Kasumi-1 (cell line): ENCODE data around the gene B4GAT1.
"Not testable (repeated sequence)": the region's sequence is repeated elsewhere in the genome, so short reads cannot be mapped to it uniquely, and the experiment has no call there.

Experiments
- DNase-seq, 2 experiments: peaks; one replicate each; lab custom pipeline; 2025; lab: John Stamatoyannopoulos, UW

B4GAT1 gene

DNA sequence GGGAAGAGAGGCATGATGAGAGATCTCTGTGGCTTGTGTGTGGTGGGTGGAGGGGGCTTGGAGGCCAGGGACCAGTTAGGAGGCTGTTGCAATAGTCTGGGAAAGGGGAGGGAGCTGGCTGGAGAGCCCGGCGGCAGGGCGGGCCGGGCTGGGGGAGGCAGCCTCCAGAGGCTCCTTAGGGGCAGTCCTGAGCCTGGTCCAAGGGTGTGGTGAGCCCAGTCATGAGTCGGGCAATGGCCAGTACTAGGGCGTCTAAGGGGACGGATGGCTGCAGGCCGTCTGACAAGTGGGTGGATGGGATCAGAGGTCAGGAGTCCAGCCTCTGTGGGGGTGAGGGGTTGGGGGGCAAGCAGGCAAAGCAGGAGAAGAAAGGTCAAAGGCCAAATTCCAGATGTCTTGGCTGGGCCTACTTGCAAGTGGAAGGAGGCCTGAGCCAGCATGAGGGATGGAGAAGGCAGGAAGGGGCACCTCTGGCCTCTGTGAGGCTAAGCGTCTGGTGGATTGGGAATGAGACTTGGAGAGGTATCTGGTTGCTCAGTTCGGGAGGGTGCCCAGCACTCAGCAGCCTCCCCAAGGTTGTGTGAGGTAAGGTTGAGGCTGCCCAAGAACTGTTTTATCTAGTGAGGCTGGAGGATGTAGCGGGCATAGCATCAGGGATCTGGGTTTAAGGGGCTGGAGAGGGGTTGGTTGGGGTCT lies 24.5 kb downstream of the B4GAT1 start:
- DNase-seq, result no peak

DNA sequence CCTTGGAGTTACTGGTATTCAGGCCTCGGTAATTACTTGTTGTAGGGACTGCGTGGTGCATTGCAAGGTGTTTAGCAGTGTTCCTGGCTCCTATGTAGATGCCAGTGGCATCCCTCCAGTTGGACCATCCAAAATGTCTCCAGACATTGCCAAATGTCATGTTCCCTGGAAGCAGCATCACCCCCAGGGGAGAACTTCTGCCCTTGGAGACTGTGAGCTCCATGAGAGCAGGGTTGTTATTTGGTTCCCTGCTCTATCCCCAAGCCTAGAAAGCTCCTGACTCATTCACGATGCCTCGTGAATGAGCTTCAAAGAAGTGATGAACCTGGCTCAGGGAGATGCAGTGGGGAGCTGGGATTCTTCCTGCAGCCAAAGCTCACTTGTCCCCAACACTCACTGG lies 25.8 kb downstream of the B4GAT1 start:
- DNase-seq, result no peak

DNA sequence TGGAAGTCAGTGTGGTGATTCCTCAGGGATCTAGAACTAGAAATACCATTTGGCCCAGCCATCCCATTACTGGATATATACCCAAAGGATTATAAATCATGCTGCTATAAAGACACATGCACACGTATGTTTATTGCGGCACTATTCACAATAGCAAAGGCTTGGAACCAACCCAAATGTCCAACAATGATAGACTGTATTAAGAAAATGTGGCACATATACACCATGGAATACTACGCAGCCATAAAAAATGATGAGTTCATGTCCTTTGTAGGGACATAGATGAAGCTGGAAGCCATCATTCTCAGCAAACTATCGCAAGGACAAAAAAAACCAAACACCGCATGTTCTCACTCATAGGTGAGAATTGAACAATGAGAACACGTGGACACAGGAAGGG lies 26.7 kb downstream of the B4GAT1 start:
- not testable (repeated sequence) for DNase-seq

DNA sequence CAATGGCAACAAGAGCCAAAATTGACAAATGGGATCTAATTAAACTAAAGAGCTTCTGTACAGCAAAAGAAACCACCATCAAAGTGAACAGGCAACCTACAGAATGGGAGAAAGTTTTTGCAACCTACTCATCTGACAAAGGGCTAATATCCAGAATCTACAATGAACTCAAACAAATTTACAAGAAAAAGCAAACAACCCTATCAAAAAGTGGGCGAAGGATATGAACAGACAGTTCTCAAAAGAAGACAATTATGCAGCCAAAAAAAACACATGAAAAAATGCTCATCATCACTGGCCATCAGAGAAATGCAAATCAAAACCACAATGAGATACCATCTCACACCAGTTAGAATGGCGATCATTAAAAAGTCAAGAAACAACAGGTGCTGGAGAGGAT lies 27.1 kb downstream of the B4GAT1 start:
- DNase-seq, result not testable (repeated sequence)

DNA sequence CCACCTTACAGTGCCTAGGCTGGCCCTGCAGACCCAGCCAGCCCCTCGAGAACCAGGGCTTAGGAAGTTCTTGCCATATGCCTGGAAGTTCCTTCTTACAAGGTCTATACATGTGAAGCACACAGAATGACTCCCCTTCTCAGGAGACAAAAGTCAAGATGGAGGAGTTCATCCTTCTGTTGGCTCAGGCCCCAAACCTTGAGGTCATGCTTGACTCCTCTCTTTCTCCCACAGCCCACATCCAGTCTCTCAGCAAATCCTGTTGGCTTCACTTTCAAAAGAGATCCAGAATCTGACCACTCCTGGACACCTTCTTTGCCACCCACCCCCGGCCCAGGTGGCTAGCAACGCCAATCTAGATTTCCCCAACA lies 28.8 kb downstream of the B4GAT1 start:
- DNase-seq, result no peak

DNA sequence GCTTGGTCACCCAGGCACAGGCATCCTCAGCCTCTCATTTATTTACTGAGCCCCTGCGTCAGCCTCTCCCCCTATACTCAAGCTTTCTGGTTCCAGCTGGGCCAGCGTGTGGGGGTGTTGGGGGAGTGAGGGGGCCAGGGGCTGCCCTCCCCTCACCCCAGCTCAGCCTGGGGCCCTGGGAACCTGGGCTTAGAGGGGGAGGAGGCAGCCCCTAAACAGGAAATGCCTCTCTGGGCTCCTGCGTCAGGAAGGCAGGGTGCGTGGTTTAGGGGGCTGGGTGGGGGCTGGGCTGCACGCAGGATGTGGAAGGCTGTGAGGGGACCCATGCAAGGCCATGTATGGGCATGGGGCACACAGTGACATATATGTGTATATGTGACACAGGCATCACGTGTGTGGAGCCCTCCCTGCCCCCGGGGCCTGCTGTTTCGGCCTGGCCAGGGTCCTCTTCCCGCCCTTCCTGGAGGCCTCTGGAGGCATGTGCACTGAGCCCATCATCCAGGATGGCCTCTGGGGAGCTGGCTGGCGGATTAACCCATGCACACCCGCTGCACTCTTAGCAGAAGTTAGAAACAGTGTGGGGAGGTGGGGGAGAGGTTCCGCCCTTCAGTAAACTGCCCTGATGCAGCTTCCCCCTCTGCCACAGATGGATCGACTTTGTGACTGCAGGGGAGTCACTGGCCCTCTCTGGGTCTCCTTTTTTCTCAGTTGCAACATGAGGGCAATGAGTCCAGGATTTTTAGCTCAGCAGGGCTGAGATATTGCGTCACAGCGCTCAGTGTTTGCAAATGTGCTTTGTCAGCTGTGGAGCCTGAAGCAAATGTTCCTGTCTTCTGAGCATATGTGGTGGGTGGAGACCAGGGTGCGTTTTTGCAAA lies 29.5 kb downstream of the B4GAT1 start:
- DNase-seq, result peak; percentile 75 to 79

DNA sequence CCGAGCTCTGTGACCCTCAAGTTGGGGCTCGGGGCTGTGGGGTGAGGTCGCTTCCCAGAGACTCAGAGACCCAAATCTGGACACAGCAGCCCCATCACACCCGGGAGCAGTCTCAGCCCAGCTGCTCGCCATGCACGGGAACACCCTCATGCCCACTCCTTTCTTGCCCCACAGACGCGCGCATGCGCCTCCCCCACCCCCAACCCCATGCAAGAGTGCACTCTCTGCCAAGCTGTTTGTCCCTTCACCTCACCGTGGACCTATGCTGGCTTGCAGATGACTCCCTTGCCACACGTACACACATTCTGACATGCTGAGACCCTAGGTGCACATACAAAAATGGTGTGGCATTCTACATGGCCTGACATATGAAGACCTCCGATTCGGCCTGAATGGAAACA lies 30.1 kb downstream of the B4GAT1 start:
- DNase-seq, result no peak

DNA sequence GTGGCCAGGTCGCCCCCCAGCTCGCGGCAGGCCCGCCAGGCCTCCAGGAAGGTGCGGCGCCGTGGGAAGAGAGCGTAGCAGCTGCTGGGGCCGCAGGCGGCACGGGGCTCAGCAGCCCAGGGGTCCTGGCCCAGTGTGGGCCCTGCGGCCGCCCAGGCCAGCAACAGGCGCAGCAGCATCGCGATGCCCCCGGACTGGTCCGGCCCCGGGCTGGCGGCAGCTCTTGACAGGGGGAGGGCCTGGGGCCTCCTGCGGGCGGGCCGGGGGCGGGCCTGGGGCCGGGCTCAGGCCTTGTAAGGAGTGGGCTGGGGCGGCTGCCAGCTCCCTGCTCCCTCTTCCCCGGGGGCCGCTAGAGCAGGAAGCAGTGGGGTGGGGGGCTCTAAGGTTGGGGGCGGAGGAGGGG lies 30.6 kb downstream of the B4GAT1 start, which contains the start of gene CD248:
Gene CD248 (minus strand): TSS at position 196 of the 403 bp plus-strand sequence. CDS start 17 bp downstream, at position 179.
- DNase-seq, result no peak

- no peak for DNase-seq
Measured at GRCh38 chr11:66315921-66316811, 31.3 kb downstream of the B4GAT1 start.

GRCh38 chr11:66315498-66315885 lies 31.9 kb downstream of the B4GAT1 start:
- no peak for DNase-seq

- DNase-seq, result no peak
Measured at GRCh38 chr11:66314561-66315497, 32.6 kb downstream of the B4GAT1 start.

GRCh38 chr11:66314186-66314501 lies 33.3 kb downstream of the B4GAT1 start:
- DNase-seq, result no peak

DNA sequence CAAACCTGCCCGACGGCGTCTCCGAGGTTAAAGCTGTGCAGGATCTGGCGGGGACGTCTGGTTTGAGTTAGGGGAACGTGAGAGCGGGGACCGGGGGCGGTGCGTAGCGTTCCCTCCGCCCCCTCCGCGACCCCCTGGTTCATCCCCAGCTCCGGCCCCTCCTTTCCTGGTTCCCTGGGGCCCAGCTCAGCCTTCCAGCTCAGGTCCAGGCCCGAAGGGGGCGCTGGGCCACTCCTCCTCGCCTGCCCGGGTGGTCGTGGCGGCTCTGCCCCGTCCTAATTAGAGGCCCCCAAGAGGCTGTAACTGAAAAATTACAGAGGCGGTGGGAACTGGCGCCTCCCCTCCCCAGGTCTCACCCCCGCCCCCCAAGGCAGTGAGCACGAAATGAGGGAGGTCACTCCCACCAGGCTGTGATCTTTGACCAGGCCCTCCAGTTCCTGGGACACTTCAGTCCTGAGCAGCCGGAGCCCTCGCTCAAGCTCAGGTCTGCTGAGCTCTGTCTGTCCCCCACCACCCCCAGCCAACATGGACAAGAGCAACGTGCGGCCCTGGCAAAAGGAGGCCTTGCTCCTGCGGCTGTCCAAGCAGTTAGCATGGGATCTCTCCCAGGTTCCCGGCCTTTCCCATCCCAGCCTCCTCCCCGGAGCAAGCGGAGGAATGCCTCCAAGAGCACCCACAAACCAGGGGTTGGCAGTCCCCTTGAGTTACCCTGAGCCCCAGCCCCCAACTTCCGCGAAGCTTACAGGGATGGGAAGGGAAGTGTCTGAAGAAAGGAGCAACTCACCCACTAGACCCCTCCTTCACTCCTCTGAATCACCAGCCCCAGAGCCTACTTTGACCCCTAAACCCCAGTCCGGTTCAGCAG lies 33.9 kb downstream of the B4GAT1 start:
- DNase-seq, result no peak

- peak; percentile 94 to 95 for DNase-seq
Measured at GRCh38 chr11:66312549-66313320, 34.7 kb downstream of the B4GAT1 start.

DNA sequence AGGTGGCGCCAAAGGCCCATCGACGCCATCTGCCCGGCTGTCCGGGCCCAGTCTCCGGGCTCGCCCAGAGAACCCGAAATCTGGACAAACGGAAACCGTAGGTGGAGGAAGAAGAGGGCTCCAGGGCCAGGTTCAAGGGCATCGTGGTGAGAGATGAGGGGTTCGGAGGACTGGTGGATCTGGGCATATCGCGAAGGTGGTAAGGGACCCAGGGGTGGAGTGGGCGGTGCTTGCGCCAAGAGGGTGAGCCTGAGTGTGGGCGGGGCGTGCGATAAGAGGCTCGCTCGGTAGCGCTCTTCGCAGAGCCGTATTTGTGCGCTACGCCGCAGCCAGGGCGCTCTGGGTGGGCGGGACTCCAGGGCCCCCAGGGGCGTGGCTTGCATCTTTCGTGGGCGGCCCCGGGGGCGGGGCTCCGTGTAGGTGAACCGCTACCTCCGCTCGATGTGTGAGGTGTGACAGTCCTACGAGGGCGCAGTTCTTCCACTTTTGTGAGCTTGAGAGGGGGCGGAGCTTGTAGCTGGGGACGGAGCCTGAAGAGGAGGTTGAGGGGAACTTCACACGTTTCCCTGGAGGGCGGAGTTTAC lies 35.4 kb downstream of the B4GAT1 start:
- peak; percentile 90 to 91 for DNase-seq

- peak in 1 of 2 experiments; percentile 84 for DNase-seq
Measured at GRCh38 chr11:66311470-66311964, 35.9 kb downstream of the B4GAT1 start.

DNA sequence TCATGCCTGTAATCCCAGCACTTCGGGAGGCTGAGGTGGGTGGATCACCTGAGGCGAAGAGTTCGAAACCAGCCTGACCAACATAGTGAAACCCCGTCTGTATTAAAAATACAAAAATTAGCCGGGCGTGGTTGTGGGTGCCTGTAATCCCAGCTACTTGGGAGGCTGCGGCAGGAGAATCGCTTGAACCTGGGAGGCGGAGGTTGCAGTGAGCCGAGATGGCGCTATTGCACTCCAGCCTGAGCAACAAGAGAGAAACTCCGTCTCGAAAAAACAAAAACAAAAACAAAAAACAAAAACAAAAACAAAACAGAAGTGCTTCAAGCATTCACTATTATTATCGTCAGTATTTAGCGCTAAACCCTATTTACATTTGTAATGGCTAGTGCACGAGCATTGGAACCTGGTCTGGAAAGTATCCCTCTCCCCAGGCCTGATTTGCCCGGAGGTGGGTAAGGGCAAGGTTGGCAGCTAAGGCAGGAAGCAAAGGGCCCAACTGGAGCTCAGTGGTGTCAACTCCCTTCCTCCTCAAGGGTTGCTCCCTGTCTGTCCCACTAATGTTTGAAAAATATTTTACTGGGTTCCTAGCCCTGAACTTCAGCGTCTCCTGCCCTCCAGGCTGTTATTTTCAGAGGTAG lies 36.5 kb downstream of the B4GAT1 start:
- not testable (repeated sequence) for DNase-seq

DNA sequence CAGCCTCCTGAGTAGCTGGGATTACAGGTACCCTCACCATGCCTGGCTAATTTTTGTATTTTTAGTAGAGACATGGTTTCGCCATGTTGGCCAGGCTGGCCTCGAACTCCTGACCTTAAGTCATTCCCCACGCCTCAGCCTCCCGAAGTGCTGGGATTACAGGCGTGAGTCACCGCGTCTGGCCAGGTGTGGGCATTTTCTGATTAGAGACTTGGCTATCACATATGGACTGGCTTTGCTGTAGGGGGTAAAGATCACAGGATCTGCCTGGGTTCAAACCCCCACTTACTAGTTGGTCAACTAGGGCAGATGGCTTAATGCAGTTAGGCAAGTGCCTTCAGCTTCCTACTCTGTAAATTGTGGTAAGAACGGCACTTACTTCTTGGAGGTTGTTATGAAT lies 37.1 kb downstream of the B4GAT1 start:
- no peak for DNase-seq
